Measurements from ENCODE around the gene EXOC3L2.
"Not testable (repeated sequence)": the region's sequence is repeated elsewhere in the genome, so short reads cannot be mapped to it uniquely, and the experiment has no call there.

Gene EXOC3L2

GRCh38 chr19:45245334-45245787, at the start of gene EXOC3L2:
EXOC3L2 (minus strand) TSS chr19:45245407; CDS start chr19:45239045, 6,362 bp downstream.
- no peak for DNase-seq

GRCh38 chr19:45294291-45295029, 49.3 kb upstream of the EXOC3L2 start:
- no peak for DNase-seq

- DNase-seq: no peak
Observed at GRCh38 chr19:45293682-45294081, 48.5 kb upstream of the EXOC3L2 start.

GRCh38 chr19:45291834-45292233, 46.6 kb upstream of the EXOC3L2 start:
- DNase-seq: no peak

GRCh38 chr19:45290381-45290931, 45.2 kb upstream of the EXOC3L2 start:
- no peak for DNase-seq

- DNase-seq: no peak
Observed at GRCh38 chr19:45283443-45284033, 38.3 kb upstream of the EXOC3L2 start.

- DNase-seq: no peak
Observed at GRCh38 chr19:45280471-45280961, 35.3 kb upstream of the EXOC3L2 start.

- no peak for DNase-seq
Observed at GRCh38 chr19:45279587-45280192, 34.5 kb upstream of the EXOC3L2 start.

- no peak for DNase-seq
Observed at GRCh38 chr19:45278087-45278486, 32.9 kb upstream of the EXOC3L2 start.

- DNase-seq: peak; percentile 24
Observed at GRCh38 chr19:45276284-45276687, 31.1 kb upstream of the EXOC3L2 start.

- DNase-seq: no peak
Observed at GRCh38 chr19:45275370-45275971, 30.3 kb upstream of the EXOC3L2 start.

GRCh38 chr19:45273521-45273855, 28.3 kb upstream of the EXOC3L2 start:
- DNase-seq: no peak

- DNase-seq: no peak
Observed at GRCh38 chr19:45271735-45272108, 26.5 kb upstream of the EXOC3L2 start.

- DNase-seq: no peak
Observed at GRCh38 chr19:45271098-45271734, 26.0 kb upstream of the EXOC3L2 start.

GRCh38 chr19:45269939-45270338, 24.7 kb upstream of the EXOC3L2 start:
- DNase-seq: not testable (repeated sequence)

- no peak for DNase-seq
Observed at GRCh38 chr19:45267296-45267695, 22.1 kb upstream of the EXOC3L2 start.

GRCh38 chr19:45265375-45265774, 20.2 kb upstream of the EXOC3L2 start:
- no peak for DNase-seq

- no peak for DNase-seq
Observed at GRCh38 chr19:45264781-45265317, 19.6 kb upstream of the EXOC3L2 start.

GRCh38 chr19:45263013-45263412, 17.8 kb upstream of the EXOC3L2 start:
- DNase-seq: no peak

- DNase-seq: no peak
Observed at GRCh38 chr19:45262570-45262969, 17.4 kb upstream of the EXOC3L2 start.

GRCh38 chr19:45258862-45259261, 13.7 kb upstream of the EXOC3L2 start:
- no peak for DNase-seq

- DNase-seq: no peak
Observed at GRCh38 chr19:45256836-45257235, 11.6 kb upstream of the EXOC3L2 start.

All from NCI-H1092 (cell line).